ENCODE data around the gene COPS7A. TPM values are rescaled to one million over a fixed set of nuclear protein-coding genes. Genes with fewer than 3 reads are reported as not detected.

The COPS7A gene
- total RNA-seq, 2 experiments from 2014 or later, result 51.1 to 71.2 TPM

- Histone ChIP-seq H3K9me3 (ENCODE audit: low read length) (no peaks in the 10 kb centered on the region), H3K79me2 (ENCODE audit: insufficient read depth, low read depth, low read length) (no peaks in the 10 kb centered on the region), H3K9me2 (ENCODE audit: insufficient read depth, low read length) (no peaks in the 10 kb centered on the region), H3K27ac (ENCODE audit: low read depth, low read length, poor library complexity, severe bottlenecking) (no peak overlapping the region), H2AFZ (ENCODE audit: low read length) (peak overlapping the region; percentile 82), H3K4me2 (ENCODE audit: low read length) (peak overlapping the region; percentile 90), H4K20me1 (ENCODE audit: insufficient read depth, low read length) (no peaks in the 10 kb centered on the region), H3K4me3 (ENCODE audit: low read depth, low read length, poor library complexity, severe bottlenecking) (peak overlapping the region; percentile 65), H3K36me3 (ENCODE audit: insufficient read depth, low read length) (no peaks in the 10 kb centered on the region), H3K4me1 (ENCODE audit: insufficient read depth, low read length, poor library complexity, severe bottlenecking) (peaks cover 37% of the 10 kb centered on the region)
- ChIA-PET CTCF (ENCODE audit: unreplicated experiment) (interaction anchor here (0.7 to 0.9 kb wide), 3 partner anchors 11 to 25 kb away, joined by 3 to 6 read pairs (median 3); partner anchors contain the start of gene MLF2), POLR2A (interaction anchor here (0.7 to 1.1 kb wide), 3 partner anchors 25 to 73 kb away, joined by 4 read pairs; partner anchors contain the start of genes CDCA3, COPS7A, MLF2 and USP5)
- DNase-seq (ENCODE audit: low spot score), result no peak
- intact Hi-C loops (cut with micrococcal nuclease; ENCODE audit: unreplicated experiment), result loop anchor here (2.0 kb wide), 1 partner anchor 223 kb away; no protein-coding TSS in a partner anchor
- TF ChIP-seq, protein P1, sequence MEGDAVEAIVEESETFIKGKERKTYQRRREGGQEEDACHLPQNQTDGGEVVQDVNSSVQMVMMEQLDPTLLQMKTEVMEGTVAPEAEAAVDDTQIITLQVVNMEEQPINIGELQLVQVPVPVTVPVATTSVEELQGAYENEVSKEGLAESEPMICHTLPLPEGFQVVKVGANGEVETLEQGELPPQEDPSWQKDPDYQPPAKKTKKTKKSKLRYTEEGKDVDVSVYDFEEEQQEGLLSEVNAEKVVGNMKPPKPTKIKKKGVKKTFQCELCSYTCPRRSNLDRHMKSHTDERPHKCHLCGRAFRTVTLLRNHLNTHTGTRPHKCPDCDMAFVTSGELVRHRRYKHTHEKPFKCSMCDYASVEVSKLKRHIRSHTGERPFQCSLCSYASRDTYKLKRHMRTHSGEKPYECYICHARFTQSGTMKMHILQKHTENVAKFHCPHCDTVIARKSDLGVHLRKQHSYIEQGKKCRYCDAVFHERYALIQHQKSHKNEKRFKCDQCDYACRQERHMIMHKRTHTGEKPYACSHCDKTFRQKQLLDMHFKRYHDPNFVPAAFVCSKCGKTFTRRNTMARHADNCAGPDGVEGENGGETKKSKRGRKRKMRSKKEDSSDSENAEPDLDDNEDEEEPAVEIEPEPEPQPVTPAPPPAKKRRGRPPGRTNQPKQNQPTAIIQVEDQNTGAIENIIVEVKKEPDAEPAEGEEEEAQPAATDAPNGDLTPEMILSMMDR (conservative IDR thresholded peaks at IDR 0.05; ENCODE audit: low read length), result no peak
- no peak for TF ChIP-seq EZH2phosphoT487 (IDR thresholded peaks at IDR 0.05; ENCODE audit: borderline replicate concordance, low read depth, low read length)
- no TSS peak for BruUV-seq (replicated peaks)
Observed at GRCh38 chr12:6778217-6778573, 54.3 kb downstream of the COPS7A start.

DNA sequence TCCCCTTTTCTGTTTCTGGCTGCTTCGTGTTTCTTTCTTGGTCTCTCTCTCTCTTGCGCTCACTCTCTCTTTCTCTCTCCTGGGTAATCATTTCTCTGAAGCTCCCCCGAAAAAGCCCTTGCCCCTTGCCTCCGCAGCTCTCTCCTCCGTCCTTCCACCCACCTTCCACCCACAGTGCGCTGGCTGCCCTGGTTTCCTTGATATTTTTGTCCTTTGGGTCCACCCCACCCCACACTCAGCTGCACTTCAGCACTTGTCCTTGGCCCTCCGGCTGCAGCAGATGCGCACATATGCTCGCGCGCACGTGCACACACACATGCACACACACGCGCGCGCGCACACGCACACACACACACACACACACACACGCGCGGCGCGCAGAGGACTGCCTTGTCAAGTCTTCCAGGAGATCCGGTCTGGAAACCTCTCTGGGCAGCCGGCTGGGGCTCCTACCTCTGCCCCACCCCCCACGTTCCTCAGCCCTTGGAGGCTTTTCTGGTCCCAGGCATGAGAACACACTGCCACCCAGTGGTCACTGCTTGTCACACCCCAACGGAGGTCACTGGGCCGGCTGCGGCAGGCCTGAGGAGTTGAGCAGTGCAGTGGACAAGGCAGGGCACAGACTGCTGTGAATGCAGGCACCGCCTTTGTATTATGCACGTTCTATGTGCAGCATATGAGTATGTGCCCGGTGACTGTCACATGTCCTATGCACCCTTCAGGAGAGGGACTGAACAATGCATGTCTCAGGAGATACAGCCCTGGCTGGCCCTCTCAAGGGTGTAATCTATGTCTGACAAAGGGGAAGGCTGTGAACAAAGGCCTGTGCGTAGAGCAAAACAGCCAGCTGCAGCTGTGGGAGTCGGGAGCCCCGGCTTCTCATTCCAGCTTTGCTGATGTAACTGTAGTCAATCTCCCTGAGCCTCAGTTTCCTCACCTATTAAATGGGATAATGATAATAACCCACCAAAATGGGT, 55.0 kb downstream of the COPS7A start:
- BruUV-seq (replicated peaks), result no TSS peak
- Histone ChIP-seq H2AFZ (ENCODE audit: low read length) (peak overlapping the region; percentile 82), H3K79me2 (ENCODE audit: insufficient read depth, low read depth, low read length) (no peaks in the 10 kb centered on the region), H3K9me2 (ENCODE audit: insufficient read depth, low read length) (no peaks in the 10 kb centered on the region), H3K4me1 (ENCODE audit: insufficient read depth, low read length, poor library complexity, severe bottlenecking) (peaks cover 43% of the 10 kb centered on the region), H3K27ac (ENCODE audit: low read depth, low read length, poor library complexity, severe bottlenecking) (no peak overlapping the region), H3K4me3 (ENCODE audit: low read depth, low read length, poor library complexity, severe bottlenecking) (peak overlapping the region; percentile 65), H4K20me1 (ENCODE audit: insufficient read depth, low read length) (no peaks in the 10 kb centered on the region), H3K4me2 (ENCODE audit: low read length) (peak overlapping the region; percentile 90), H3K9me3 (ENCODE audit: low read length) (no peaks in the 10 kb centered on the region), H3K36me3 (ENCODE audit: insufficient read depth, low read length) (no peaks in the 10 kb centered on the region)
- ChIA-PET POLR2A (interaction anchor here (0.7 to 1.1 kb wide), 3 partner anchors 26 to 73 kb away, joined by 4 read pairs; partner anchors contain the start of genes CDCA3, COPS7A, MLF2 and USP5), CTCF (ENCODE audit: unreplicated experiment) (interaction anchor here (0.7 to 0.9 kb wide), 3 partner anchors 11 to 26 kb away, joined by 3 to 6 read pairs (median 3); partner anchors contain the start of gene MLF2)
- DNase-seq (ENCODE audit: low spot score), result peak; percentile 94
- intact Hi-C loops (cut with micrococcal nuclease; ENCODE audit: unreplicated experiment), result loop anchor here (1.0 to 2.0 kb wide), 6 partner anchors 26 to 356 kb away; partner anchors contain the start of gene MLF2
- TF ChIP-seq EZH2phosphoT487 (IDR thresholded peaks at IDR 0.05; ENCODE audit: borderline replicate concordance, low read depth, low read length), result no peak
- TF ChIP-seq, protein P1 (conservative IDR thresholded peaks at IDR 0.05; ENCODE audit: low read length), result peak; percentile 98
